HepG2 (cell line): ENCODE data around the gene GPRC5B. TPM values are rescaled to one million over a fixed set of nuclear protein-coding genes. Genes with fewer than 3 reads are reported as not detected.

ENCODE experiments used
- EZH2 ChIP-seq: conservative IDR thresholded peaks from 2 replicates; pipeline ENCODE4 v1.6.1; 2012; ENCODE audit warnings: mild to moderate bottlenecking, low read depth, low read length, moderate library complexity
- FOSL1 ChIP-seq: sonication (generic); formaldehyde crosslinking; IDR thresholded peaks from 2 replicates; pipeline ENCODE4 v1.9.0; 2021; ENCODE audit warnings: missing genetic modification reagents, borderline replicate concordance
- KLF15 ChIP-seq: sonication (generic); formaldehyde crosslinking; IDR thresholded peaks from 2 replicates; pipeline ENCODE4 v1.8.1; 2023; ENCODE audit warnings: borderline replicate concordance, mild to moderate bottlenecking, inconsistent platforms, missing genetic modification reagents, mixed read lengths
- KLF16 ChIP-seq, 2 experiments: sonication (generic) in 1 of 2; formaldehyde crosslinking in 1 of 2; IDR thresholded peaks; 2 replicates each; pipeline versions ENCODE4 v1.6.1 to v1.8.0; 2016 to 2023; ENCODE audit warnings: missing genetic modification reagents in 2 of 2, missing compliant biosample characterization in 1 of 2
- MTERF4 ChIP-seq: sonication (generic); formaldehyde crosslinking; IDR thresholded peaks from 2 replicates; pipeline ENCODE4 v1.8.0; 2023; ENCODE audit warnings: mild to moderate bottlenecking, missing genetic modification reagents
- PATZ1 ChIP-seq: sonication (generic); formaldehyde crosslinking; IDR thresholded peaks from 2 replicates; pipeline ENCODE4 v1.4.0; 2020; ENCODE audit warnings: missing genetic modification reagents
- PHF8 ChIP-seq: sonication (generic); formaldehyde crosslinking; IDR thresholded peaks from 2 replicates; pipeline ENCODE4 v1.5.0; 2020; ENCODE audit warnings: missing genetic modification reagents
- POGK ChIP-seq: sonication (generic); formaldehyde crosslinking; conservative IDR thresholded peaks from 2 replicates; pipeline ENCODE4 v1.8.0; 2022; ENCODE audit warnings: mild to moderate bottlenecking, moderate library complexity, missing genetic modification reagents
- SNAI1 ChIP-seq: sonication (generic); formaldehyde crosslinking; IDR thresholded peaks from 2 replicates; pipeline ENCODE4 v1.5.0; 2020; ENCODE audit warnings: mild to moderate bottlenecking, missing genetic modification reagents, borderline replicate concordance
- TRAFD1 ChIP-seq: sonication (generic); formaldehyde crosslinking; IDR thresholded peaks from 2 replicates; pipeline ENCODE4 v1.5.1; 2020; ENCODE audit warnings: missing genetic modification reagents, mild to moderate bottlenecking, borderline replicate concordance
- TRIM22 ChIP-seq: fragments of 450-650 bp; IDR thresholded peaks from 2 replicates; pipeline ENCODE4 v1.6.1; 2017
- ZKSCAN1 ChIP-seq: fragments of 150-350 bp; IDR thresholded peaks from 2 replicates; pipeline ENCODE4 v1.6.1; 2014; ENCODE audit warnings: low read length
- ZNF263 ChIP-seq: sonication (generic); formaldehyde crosslinking; IDR thresholded peaks from 2 replicates; pipeline ENCODE4 v1.4.0; 2020; ENCODE audit warnings: missing genetic modification reagents
- ZNF605 ChIP-seq: sonication (generic); formaldehyde crosslinking; IDR thresholded peaks from 2 replicates; pipeline ENCODE4 v1.8.0; 2022; ENCODE audit warnings: mild to moderate bottlenecking, missing genetic modification reagents
- ZNF639 ChIP-seq: conservative IDR thresholded peaks from 2 replicates; pipeline ENCODE4 v1.6.1; 2018; ENCODE audit warnings: missing genetic modification reagents
- ZNF800 ChIP-seq: sonication (generic); formaldehyde crosslinking; IDR thresholded peaks from 2 replicates; pipeline ENCODE4 v1.4.0; 2020; ENCODE audit warnings: missing genetic modification reagents
- polyA plus RNA-seq, 8 experiments: library from polyadenylated mRNA; depleted of rRNA in 3 of 8; stranded (reverse) in 7 of 8; unstranded in 1 of 8; fragments of >200 nt; fragmentation: Illumina TruSeq in 4 of 8; extraction: Trizol in 4 of 8; gene quantifications; 2 replicates each; pipeline versions ENCODE4 v1.2.1 to v1.2.3, GENCODE V29; 2011 to 2016; ENCODE audit warnings: low read depth in 4 of 8, missing spikeins in 1 of 8, mixed read lengths in 1 of 8; ENCODE audit not compliant: insufficient read depth in 1 of 8
- total RNA-seq, 5 experiments: library from RNA; depleted of rRNA; stranded (reverse); fragments of >200 nt; fragmentation: Illumina TruSeq; extraction: Trizol; gene quantifications; 2 replicates each; pipeline ENCODE4 v1.2.3, GENCODE V29; 2016; ENCODE audit warnings: low read depth in 1 of 5

The GPRC5B gene
- total and polyA plus RNA-seq, 2 of the 13 experiments (the other 11 are each of a cell fraction or from before 2014, with no cell fraction given), result 0.46 to 0.53 TPM

GRCh38 chr16:19886073-19886941, 1.7 kb upstream of the GPRC5B start (continued):
- TF ChIP-seq PATZ1 (CRISPR knock-in tag) (peak; percentile 51; the same call in 1 of the 2 replicates), KLF16 (CRISPR knock-in tag; IDR thresholded peaks at IDR 0.05) (peak in 1 of 2 experiments; percentile 88; a peak in 2 of 4 replicates), SNAI1 (peak; percentile 17; the same call in 1 of the 2 replicates), TRIM22 (no peak), FOSL1 (CRISPR knock-in tag) (no peak), EZH2 (no peak), MTERF4 (CRISPR knock-in tag) (peak; percentile 95; the same call in 1 of the 2 replicates), KLF15 (CRISPR knock-in tag) (peak; percentile 75; the same call in 1 of the 2 replicates), TRAFD1 (CRISPR knock-in tag) (no peak), PHF8 (0 out of 2 replicates have a peak, but pooled peaks have one; percentile 39), ZNF605 (no peak), ZNF800 (CRISPR knock-in tag) (0 out of 2 replicates have a peak, but pooled peaks have one; percentile 52), ZNF639 (no peak), ZKSCAN1 (no peak), POGK (CRISPR knock-in tag) (peak; percentile 74), ZNF263 (no peak; the same call in none of the 2 replicates)
